Measurements from ENCODE around the gene TBX4.

TBX4 gene

DNA sequence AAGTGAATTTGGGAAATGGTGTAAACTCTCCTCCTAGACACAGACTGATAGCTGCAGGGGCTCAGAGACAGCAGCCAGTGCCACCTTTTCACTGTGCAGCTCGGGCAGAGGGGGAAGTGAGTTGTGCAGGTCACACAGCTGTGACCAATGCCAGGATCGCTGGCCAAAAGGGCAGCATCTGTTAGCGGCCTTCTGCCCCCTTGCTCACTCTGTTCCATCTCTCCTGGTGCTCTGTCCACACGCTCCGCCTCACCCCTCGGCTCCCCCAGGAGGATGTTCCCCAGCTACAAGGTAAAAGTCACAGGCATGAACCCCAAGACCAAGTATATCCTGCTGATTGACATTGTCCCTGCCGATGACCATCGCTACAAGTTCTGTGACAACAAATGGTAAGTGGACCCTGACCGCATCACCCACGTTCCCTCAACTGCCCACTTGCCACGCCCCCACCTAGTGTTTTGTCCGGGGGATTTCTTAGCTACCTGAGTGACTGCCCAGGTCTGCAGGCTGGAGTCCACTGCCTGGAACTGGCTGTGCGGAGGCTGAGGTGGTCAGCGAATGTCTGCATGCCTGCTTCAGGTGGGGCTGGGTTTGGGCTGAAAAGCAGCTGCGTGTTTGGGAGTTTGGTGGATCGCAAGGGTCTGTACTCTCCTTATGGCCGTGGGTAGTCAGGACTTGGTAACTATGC is 13.5 kb downstream of the TBX4 start:
- DNase-seq (ENCODE audit: low read depth in 2 of 2): no peak

DNA sequence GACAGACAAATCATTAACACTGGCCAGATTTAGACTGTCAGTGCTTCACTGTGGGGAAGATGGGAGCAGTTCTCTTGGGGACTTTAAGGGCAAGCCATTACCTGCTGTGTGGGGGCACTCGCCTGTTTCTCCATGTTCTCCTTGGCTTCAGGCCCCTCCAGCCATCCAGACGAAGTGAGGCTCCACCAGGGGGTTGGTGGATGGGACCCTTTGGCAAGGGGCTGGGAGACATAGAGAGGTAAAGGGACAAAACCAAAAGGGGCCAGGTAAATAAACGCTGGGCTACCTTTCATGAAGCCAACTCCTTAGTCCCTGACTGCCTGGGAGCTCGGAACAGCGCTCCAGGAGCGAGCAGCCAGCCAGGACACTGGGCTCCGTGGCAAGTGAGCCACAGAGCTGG is 14.0 kb downstream of the TBX4 start:
- DNase-seq (ENCODE audit: low read depth in 2 of 2): no peak

DNA sequence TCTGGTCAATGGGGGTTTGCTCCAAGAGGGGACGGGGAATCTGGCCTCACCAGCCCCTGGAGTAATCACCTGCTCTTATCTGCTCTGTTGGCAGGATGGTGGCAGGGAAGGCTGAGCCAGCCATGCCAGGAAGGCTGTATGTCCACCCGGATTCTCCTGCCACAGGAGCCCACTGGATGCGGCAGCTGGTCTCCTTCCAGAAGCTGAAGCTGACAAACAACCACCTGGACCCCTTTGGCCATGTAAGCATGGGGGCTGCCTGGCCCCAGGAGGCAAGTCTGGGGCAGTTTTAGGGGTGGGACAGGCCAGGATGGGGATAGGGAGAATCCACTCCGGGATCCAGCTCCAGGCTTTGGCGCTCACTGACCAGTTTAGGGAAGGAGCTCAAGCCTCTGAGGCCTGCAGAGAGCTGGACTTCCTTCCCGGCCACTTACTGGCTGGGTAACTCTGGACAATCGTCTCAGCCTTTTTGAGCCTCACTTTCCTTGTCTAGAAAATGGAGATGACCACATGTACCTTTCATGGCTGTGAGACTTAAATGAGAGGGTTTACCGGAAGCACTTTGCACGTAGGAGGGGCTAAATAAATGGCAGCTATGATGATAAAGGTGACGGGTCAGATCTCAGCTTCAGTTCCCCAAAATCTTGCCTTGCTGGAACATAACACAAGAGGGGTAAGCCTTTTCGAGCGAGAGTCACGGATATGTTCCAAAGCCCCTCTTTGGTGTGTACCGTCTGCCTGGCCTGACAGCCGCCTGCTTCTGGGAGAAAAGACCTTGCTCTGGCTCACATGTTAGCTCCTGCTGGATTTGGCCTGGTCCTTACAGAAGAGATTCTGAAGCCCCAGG is 15.4 kb downstream of the TBX4 start:
- no peak for DNase-seq (ENCODE audit: low read depth in 2 of 2)

DNA sequence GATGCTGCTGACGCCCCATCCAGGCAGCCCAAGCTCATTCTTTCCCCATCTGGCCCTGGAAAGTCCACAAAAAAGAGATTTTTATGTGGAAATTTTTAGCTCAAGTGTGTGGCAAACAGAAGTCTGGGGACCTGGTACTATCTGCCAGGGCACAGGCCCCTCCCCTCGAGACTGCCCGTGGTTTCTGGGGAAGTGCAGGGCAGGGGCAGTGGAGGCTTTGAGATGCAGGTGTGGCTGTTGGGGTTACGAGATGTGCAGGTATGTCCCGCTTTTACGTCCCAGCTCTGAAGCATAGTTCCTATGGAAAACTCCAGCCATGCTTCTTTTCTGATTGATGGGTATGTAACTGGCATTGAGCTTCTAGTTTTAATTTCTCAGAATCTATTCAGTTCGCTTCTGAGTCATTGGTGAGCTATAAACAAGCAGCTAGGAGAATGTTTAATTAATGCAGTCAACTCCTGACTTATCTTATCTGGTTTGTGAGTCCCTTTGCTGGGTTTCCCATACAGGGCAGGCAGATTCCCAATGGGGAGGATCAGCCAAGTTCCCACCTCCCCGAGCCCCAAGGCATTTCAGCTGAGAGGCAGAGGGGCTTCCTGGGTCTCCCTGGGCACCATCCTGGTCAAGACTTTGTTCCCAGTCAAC is 16.2 kb downstream of the TBX4 start:
- DNase-seq (ENCODE audit: low read depth in 2 of 2): no peak

DNA sequence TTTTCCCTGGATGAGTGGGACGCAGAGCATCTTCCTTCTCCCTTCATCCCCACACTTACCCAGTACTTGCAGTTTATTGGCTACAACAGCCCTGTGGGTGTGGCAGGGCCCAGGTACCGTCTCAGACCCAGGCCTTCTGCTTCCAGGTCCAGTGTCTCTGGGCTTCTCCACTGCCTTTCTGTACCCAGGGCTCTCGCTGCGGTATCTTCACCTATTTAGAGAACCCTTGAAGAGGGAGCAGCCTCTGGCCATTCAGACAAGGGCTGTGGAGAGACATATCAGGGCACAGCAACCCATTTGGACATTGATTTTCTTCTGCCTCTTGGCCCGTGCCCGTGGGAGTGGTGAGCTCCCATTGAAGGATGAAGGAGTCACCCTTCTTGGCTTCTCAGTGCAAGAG is 17.3 kb downstream of the TBX4 start:
- no peak for DNase-seq (ENCODE audit: low read depth in 2 of 2)

DNA sequence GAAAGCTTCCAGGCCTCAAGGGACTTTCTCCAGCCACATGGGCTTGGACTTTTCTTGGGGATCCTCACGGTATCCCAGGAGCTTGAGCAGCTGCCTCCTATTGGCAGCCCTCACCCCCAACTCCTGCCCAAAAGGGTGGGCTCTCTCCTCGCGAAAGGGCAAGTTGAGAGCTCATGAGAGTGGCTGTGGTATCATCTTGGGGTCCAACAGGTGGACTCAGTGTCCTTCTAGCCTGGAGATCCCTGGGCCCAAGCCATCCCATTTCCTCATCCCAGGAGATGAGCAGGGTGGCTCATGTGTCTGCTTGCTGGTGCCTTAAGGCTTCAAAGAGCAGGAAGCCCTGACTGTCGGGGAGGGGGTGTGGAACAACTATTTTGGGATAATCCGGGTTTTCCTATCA is 17.7 kb downstream of the TBX4 start:
- DNase-seq (ENCODE audit: low read depth in 2 of 2): no peak

DNA sequence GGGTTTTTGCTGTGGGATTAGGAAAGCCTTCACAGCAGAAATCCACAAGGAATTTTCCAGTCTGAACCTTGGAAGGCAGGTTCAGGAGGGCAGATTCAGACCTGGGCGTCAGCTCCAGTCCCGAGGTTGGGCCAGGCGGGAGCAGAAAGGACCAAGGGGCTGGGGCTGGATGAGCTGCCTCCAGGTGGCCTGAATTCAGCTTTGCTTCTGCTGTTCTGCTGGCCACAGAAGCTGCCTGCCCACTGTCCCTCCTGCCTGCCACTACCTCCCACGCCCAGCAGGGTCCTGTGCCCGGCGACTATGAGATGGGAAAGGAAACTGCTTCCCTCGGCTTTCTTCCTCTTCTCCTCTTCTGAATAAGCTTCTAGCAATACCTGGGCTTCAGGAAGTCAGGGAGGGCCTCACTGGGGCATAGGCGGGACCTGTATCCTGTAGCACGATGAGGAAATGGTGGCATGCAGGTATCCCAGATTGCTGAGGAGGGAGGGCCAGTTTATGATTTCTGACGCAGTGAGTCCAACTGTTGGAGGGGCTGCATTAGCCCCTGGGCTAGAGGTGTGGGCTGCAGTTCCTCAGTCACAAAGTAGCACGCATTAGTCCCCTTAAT is 18.4 kb downstream of the TBX4 start:
- DNase-seq (ENCODE audit: low read depth in 2 of 2): no peak

DNA sequence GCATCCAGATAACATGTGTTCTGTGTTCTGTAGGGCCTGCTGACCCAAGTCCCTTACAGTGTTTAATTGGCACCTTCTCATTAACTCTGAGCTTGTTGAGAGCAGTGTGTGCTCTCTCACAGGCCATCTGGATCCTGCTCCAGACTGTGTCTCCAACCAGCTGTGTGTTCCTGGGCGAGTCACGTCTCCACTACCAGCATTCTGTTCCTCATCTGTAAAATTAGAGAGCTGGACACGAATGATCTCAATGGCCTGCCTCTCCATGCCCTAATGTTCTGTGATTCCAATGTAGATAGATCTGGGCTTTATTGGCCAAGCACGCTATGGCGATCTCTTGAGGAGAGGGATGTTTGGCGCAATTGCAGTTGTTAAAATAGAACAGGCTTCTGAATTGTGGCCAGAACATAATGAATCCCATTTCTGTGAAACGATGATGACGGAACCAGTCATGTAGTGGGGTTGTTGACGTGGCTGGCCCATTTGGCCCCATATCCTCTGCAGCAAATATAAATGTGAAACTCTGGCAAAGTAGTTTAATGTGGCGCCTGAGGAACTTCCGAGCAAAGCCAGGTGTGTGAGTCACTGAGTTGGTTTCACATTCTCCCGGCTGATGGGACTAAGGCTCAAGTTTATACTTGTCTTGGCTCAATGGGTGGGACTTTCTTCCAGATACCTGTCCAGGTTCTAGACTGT is 22.2 kb downstream of the TBX4 start:
- DNase-seq (ENCODE audit: low read depth in 2 of 2): no peak

DNA sequence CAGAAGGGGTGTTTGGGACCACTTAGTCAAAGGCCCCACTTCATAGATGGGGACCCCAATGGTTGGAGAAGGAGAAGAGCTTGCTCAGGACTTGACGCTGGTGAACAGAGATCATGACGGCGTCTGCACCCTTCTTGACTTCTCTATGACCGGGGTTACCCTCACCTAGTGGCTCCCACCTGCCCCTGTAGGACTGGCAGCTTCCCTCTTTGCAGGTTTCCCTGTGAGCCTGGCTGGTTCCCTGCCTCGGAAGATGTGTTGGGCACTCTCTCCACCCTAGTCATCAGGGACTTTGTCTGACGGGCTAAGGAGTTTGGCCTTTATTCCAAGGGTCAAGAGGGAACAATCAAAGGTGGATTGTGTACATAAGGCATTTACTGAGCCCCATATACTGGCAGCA is 22.7 kb downstream of the TBX4 start:
- no peak for DNase-seq (ENCODE audit: low read depth in 2 of 2)

DNA sequence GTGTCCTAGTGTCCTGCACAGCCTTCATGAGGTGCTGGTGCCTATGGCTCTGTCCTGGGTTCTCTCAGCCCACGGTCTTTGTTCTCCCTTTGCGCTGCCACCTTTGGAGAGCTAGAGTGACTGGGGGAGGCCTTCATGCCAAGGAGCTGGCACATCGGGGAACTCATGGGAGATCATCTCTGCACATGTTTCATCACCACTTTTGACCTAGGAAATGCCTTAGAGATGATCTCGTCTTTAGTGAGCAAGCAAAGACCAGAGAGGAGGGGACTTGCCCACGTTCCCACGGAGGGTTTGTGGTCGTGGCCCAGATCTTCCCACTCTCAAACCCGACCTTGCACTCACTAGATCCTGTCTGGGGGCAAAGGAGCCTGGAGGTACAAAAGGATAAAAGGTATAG is 23.5 kb downstream of the TBX4 start:
- no peak for DNase-seq (ENCODE audit: low read depth in 2 of 2)

DNA sequence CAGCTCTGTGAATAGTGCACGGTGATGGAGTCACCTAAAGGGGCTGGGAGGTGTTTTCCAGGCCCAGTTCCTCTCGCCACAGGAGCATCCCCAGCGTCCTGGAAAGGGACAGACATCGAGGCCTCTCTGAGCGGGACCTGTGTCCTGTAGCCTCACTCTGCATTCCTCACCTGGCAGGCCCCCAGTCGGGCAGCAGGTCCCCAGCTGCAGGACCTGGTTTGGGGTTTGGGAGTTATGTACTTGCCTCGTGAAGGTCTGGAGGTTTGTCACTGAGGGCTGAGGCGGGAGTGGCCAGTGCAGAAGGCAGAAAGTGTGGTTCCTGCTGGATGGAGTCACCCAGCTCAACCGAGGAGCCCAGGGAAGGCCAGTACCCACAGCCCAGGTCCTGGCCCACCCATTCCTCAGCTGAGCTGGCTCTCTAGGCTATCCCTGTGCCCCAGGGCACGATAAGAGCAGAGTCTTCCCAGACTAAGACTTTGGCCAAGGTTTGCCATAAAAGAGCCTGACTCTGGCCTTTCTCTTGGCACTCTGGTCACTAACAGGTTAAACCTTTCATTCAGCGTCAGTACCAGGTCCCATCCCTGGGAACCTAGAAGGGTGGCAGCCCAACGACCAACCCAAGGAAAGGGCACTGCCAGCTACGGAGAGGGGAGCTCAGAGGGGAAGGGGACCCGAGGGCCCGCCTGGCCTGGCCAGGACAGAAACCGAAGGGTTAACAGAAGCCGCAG is 24.4 kb downstream of the TBX4 start:
- DNase-seq (ENCODE audit: low read depth in 2 of 2): no peak

DNA sequence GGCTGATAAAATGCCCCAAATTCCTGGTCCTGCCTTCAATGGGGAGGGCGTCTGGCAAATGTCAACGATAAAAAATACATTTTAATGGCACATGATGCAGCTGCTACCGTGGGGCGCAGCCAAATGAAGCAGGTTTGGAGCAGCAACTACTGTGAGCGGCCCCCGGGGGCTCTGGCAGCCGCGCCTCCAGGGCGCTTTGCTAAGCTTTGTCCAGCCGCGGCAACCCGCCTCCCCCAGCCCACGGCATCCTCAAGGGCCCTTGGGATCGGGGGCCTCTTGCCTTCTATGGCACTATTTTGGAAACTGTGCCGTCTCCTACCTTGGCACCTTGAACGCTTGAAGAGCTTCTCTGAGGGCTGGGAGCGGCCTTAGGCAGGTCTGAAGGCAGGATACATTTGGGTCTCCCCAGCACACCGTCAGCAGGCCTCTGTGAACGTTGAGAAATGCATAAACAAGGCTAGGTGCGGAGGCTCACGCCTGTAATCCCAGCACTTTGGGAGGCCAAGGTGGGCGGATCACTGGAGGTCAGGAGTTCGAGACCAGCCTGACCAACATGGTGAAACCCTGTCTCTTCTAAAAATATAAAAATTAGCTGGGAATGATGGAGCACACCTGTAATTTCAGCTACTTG is 25.1 kb downstream of the TBX4 start:
- DNase-seq (ENCODE audit: low read depth in 2 of 2): no peak

DNA sequence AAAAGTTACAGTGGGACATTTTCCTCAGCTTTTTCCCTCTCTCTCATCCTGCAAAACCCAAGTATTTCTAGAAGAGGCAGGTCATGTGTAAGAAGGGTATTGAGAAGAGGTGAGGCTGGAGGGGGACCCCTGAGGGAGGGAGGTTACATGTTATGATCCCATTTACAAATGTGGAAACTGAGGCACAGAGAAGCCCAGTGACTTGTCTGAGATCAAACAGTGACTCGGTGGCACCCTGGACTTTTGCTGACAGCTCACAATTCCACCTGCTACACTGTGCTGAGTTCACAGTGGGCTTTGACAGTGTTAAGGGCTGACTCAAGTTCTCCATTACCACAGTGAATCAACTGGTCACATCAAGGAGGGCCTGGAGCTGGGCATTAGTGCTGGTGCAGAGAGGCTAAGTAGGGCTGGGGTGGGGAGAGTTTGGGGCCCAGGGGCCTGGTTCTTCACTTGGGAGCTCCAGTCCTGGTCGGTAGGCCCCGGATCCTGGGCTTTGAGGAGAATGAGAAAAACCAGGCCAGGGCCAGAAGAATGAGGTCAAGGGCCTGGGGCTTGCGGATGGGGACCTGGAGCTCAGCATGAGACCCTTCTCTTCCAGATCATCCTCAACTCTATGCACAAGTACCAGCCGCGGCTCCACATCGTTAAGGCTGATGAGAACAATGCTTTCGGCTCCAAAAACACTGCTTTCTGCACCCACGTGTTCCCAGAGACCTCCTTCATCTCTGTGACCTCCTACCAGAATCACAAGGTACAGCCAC is 26.0 kb downstream of the TBX4 start:
- no peak for DNase-seq (ENCODE audit: low read depth in 2 of 2)

DNA sequence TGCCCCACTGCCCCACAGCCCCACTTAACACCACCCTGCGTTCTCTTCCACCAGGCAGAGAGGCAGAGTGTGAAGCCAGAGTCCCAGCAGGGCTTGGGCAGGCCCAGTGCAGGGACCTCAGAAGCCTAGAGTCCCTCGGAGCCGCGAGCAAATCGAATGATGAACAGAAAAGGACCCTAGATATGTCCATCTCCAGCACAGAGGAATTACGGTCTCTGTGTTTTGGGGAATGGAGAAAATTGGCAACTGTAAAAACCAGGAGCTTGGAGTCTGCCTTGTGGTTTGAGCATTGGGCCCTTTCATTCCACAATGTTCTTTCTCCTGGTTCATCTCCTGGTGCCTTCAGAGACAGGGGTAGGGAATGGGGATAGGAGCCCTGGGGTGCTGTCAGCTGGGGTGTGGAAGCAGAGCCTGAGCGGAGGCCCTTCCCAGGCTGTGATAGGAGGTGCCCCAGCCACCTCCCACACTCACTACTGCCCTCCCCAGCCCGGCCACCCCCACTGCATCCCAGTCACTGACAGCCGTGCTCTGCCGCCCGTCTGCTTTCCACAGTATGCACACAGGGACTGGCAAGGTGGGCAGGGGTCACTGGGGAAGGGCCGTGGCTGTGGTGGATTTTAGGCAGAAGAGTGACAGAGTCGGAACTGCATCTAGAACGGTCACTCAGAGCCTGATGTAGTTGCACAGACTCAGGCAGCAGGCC is 26.7 kb downstream of the TBX4 start:
- DNase-seq (ENCODE audit: low read depth in 2 of 2): no peak

DNA sequence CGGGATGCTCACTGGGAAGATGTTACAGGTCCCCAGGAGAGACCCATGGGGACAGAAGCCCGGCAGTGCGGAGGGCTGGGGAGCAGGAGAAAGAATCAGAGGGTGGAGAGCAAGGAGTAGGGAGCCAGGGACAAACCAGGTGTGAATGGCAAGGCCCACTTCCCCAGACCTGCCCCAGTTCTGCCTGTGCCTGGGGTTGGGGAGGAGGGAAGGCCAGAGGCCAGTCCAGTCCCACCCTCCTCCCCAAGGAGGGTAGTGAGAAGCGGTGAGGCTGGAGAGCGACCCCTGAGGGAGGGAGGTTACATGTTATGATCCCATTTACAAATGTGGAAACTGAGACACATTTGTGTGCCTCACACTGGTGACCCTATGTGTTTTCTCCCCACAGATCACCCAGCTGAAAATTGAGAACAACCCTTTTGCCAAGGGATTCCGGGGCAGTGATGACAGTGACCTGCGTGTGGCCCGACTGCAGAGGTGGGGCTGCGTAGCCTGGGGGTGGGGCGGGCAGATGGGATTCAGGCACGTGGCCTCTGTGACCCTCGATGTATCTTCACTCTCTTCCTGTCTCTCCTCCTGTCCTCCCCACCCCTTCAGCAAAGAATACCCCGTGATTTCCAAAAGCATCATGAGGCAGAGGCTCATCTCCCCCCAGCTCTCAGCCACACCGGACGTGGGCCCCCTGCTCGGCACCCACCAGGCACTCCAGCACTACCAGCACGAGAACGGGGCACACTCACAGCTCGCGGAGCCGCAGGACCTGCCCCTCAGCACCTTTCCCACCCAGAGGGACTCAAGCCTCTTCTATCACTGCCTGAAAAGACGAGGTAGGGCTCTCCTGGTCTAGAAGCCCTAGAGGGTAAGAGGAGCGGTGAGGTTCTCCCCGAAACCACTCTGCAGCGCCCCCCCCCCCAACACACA is 27.5 kb downstream of the TBX4 start:
- DNase-seq (ENCODE audit: low read depth in 2 of 2): no peak

DNA sequence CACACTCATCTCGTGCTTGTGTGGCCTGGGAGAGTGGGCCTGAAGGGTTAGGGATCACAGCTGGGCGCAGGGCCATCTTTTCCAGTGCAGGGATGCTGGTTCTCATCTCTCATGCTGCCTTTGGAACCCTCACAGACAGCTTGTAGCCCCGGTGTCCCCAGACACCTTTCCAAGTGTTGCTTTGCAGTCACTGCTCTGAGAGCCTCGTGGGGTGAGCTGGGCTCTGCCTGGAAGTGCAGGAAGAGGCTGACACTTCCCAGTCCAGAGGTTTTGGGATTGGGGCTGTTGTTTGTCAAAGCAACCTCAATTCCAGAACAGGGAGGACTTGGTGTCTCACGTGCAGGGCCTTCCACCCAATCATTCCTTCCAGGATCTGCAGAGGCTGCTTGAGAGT is 28.2 kb downstream of the TBX4 start:
- no peak for DNase-seq (ENCODE audit: low read depth in 2 of 2)

DNA sequence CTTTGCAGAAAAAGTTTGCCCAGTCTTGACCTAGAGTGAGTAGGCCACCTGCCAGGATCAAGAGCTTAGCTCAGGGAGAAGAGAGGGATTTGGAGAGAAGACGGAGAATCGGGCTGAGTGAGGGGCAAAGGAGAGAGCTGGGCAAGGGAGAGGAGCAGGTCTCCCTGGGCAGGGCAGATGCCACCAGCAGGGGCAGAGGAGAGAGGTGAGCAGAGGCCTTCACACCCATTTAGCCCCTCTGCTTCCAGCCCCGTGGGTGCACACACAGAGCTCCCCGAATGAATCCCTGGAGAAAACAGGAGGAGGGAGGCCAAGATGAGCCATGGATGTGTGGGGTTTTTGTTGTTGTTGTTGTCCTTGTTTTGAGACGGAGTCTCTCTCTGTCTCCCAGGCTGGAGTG is 29.2 kb downstream of the TBX4 start:
- no peak for DNase-seq (ENCODE audit: low read depth in 2 of 2)

DNA sequence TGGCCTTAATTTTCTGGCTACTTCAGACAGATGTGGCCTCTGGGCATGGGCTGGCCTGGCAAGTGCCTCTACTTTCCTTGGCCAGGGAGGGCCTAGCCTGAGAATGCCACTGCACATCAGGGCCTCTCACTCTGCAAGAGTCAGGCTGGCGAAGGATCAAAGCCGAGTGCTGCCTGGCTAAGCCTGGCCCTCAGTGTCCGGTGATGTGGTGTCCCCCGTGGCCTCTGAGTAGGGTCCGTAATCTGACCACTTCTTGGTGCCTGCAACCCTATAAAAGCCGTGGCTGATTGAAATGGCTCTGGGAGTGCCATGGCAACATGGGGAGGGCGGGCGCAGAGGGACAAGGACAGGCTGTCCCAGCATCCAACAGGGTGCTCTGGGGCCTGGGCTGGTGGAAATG is 30.2 kb downstream of the TBX4 start:
- DNase-seq (ENCODE audit: low read depth in 2 of 2): no peak
